Globus pallidus (tissue), 1 donor: ENCODE data around the gene ATF7.
"Not testable (repeated sequence)": the region's sequence is repeated elsewhere in the genome, so short reads cannot be mapped to it uniquely, and the experiment has no call there.

Experiments used
- DNase-seq: peaks from one replicate; pipeline ENCODE4 v3.0.0-alpha.2; 2015; ENCODE audit warnings: low spot score

The ATF7 gene

GRCh38 chr12:53564941-53565340 lies 61.2 kb downstream of the ATF7 start:
- DNase-seq, result no peak

- no peak for DNase-seq
Measured at GRCh38 chr12:53564278-53564677, 61.9 kb downstream of the ATF7 start.

- DNase-seq, result no peak
Measured at GRCh38 chr12:53563452-53564028, 62.6 kb downstream of the ATF7 start.

- no peak for DNase-seq
Measured at GRCh38 chr12:53561590-53561953, 64.6 kb downstream of the ATF7 start.

- no peak for DNase-seq
Measured at GRCh38 chr12:53560912-53561589, 65.1 kb downstream of the ATF7 start.

GRCh38 chr12:53560351-53560750 lies 65.8 kb downstream of the ATF7 start:
- DNase-seq, result no peak

- DNase-seq, result no peak
Measured at GRCh38 chr12:53558631-53559030, 67.6 kb downstream of the ATF7 start.

GRCh38 chr12:53552361-53553327 lies 73.5 kb downstream of the ATF7 start:
- no peak for DNase-seq

GRCh38 chr12:53551889-53552291 lies 74.3 kb downstream of the ATF7 start:
- peak; percentile 53 for DNase-seq

- no peak for DNase-seq
Measured at GRCh38 chr12:53550595-53550994, 75.6 kb downstream of the ATF7 start.

GRCh38 chr12:53550131-53550530 lies 76.1 kb downstream of the ATF7 start:
- not testable (repeated sequence) for DNase-seq

GRCh38 chr12:53548354-53548753 lies 77.8 kb downstream of the ATF7 start:
- DNase-seq, result not testable (repeated sequence)

GRCh38 chr12:53543539-53543938 lies 82.6 kb downstream of the ATF7 start:
- peak; percentile 84 for DNase-seq

- DNase-seq, result no peak
Measured at GRCh38 chr12:53539526-53539925, 86.7 kb downstream of the ATF7 start.

GRCh38 chr12:53538209-53538689 lies 87.9 kb downstream of the ATF7 start:
- DNase-seq, result peak; percentile 85

- no peak for DNase-seq
Measured at GRCh38 chr12:53536962-53537361, 89.2 kb downstream of the ATF7 start.

GRCh38 chr12:53533471-53533870 lies 92.7 kb downstream of the ATF7 start:
- peak; percentile 73 for DNase-seq

- DNase-seq, result no peak
Measured at GRCh38 chr12:53532524-53533445, 93.4 kb downstream of the ATF7 start.

- DNase-seq, result no peak
Measured at GRCh38 chr12:53532021-53532420, 94.2 kb downstream of the ATF7 start.

- DNase-seq, result no peak
Measured at GRCh38 chr12:53530920-53531319, 95.3 kb downstream of the ATF7 start.

GRCh38 chr12:53530061-53530460 lies 96.1 kb downstream of the ATF7 start:
- no peak for DNase-seq

- no peak for DNase-seq
Measured at GRCh38 chr12:53524476-53524875, 101.7 kb downstream of the ATF7 start.
